ENCODE data around the gene RPRD1A.

RPRD1A gene

GRCh38 chr18:36067055-36067957 lies at the start of gene RPRD1A:
Gene RPRD1A, minus strand, starts transcription at chr18:36067559. Its CDS starts 155 bp downstream, at chr18:36067404.
- no peak for TF ChIP-seq GATA2 (IDR thresholded peaks at IDR 0.05; ENCODE audit: low read depth, low read length)
- no peak for TF ChIP-seq GATA3 (IDR thresholded peaks at IDR 0.05; ENCODE audit: low read depth, low read length)

GRCh38 chr18:36114738-36115137 lies 47.4 kb upstream of the RPRD1A start:
- TF ChIP-seq GATA2 (IDR thresholded peaks at IDR 0.05; ENCODE audit: low read depth, low read length) (no peak), GATA3 (IDR thresholded peaks at IDR 0.05; ENCODE audit: low read depth, low read length) (no peak)

GRCh38 chr18:36114251-36114650 lies 46.9 kb upstream of the RPRD1A start:
- TF ChIP-seq GATA2 (IDR thresholded peaks at IDR 0.05; ENCODE audit: low read depth, low read length) (no peak), GATA3 (IDR thresholded peaks at IDR 0.05; ENCODE audit: low read depth, low read length) (no peak)

- no peak for TF ChIP-seq GATA3 (IDR thresholded peaks at IDR 0.05; ENCODE audit: low read depth, low read length)
- no peak for TF ChIP-seq GATA2 (IDR thresholded peaks at IDR 0.05; ENCODE audit: low read depth, low read length)
These were observed 44.9 kb upstream of the RPRD1A start for GRCh38 chr18:36112302-36112701.

GRCh38 chr18:36109737-36110136 lies 42.4 kb upstream of the RPRD1A start:
- TF ChIP-seq GATA2 (IDR thresholded peaks at IDR 0.05; ENCODE audit: low read depth, low read length), result no peak
- TF ChIP-seq GATA3 (IDR thresholded peaks at IDR 0.05; ENCODE audit: low read depth, low read length), result no peak

GRCh38 chr18:36108601-36109000 lies 41.2 kb upstream of the RPRD1A start:
- TF ChIP-seq GATA3 (IDR thresholded peaks at IDR 0.05; ENCODE audit: low read depth, low read length), result no peak
- no peak for TF ChIP-seq GATA2 (IDR thresholded peaks at IDR 0.05; ENCODE audit: low read depth, low read length)

- TF ChIP-seq GATA2 (IDR thresholded peaks at IDR 0.05; ENCODE audit: low read depth, low read length) (no peak), GATA3 (IDR thresholded peaks at IDR 0.05; ENCODE audit: low read depth, low read length) (no peak)
These were observed 40.8 kb upstream of the RPRD1A start for GRCh38 chr18:36108196-36108595.

GRCh38 chr18:36107477-36107876 lies 40.1 kb upstream of the RPRD1A start:
- TF ChIP-seq GATA3 (IDR thresholded peaks at IDR 0.05; ENCODE audit: low read depth, low read length), result no peak
- TF ChIP-seq GATA2 (IDR thresholded peaks at IDR 0.05; ENCODE audit: low read depth, low read length), result no peak

GRCh38 chr18:36104749-36105148 lies 37.4 kb upstream of the RPRD1A start:
- TF ChIP-seq GATA2 (IDR thresholded peaks at IDR 0.05; ENCODE audit: low read depth, low read length) (no peak), GATA3 (IDR thresholded peaks at IDR 0.05; ENCODE audit: low read depth, low read length) (no peak)

GRCh38 chr18:36101943-36102342 lies 34.6 kb upstream of the RPRD1A start:
- TF ChIP-seq GATA3 (IDR thresholded peaks at IDR 0.05; ENCODE audit: low read depth, low read length), result no peak
- no peak for TF ChIP-seq GATA2 (IDR thresholded peaks at IDR 0.05; ENCODE audit: low read depth, low read length)

- TF ChIP-seq GATA3 (IDR thresholded peaks at IDR 0.05; ENCODE audit: low read depth, low read length) (peak; percentile 94), GATA2 (IDR thresholded peaks at IDR 0.05; ENCODE audit: low read depth, low read length) (peak; percentile 89)
These were observed 32.0 kb upstream of the RPRD1A start for GRCh38 chr18:36099311-36099710.

GRCh38 chr18:36096955-36097354 lies 29.6 kb upstream of the RPRD1A start:
- TF ChIP-seq GATA2 (IDR thresholded peaks at IDR 0.05; ENCODE audit: low read depth, low read length) (no peak), GATA3 (IDR thresholded peaks at IDR 0.05; ENCODE audit: low read depth, low read length) (no peak)

- TF ChIP-seq GATA2 (IDR thresholded peaks at IDR 0.05; ENCODE audit: low read depth, low read length) (no peak), GATA3 (IDR thresholded peaks at IDR 0.05; ENCODE audit: low read depth, low read length) (no peak)
These were observed 28.7 kb upstream of the RPRD1A start for GRCh38 chr18:36095936-36096519.

GRCh38 chr18:36094431-36094830 lies 27.1 kb upstream of the RPRD1A start:
- TF ChIP-seq GATA2 (IDR thresholded peaks at IDR 0.05; ENCODE audit: low read depth, low read length) (no peak), GATA3 (IDR thresholded peaks at IDR 0.05; ENCODE audit: low read depth, low read length) (no peak)

GRCh38 chr18:36089001-36089400 lies 21.6 kb upstream of the RPRD1A start:
- TF ChIP-seq GATA3 (IDR thresholded peaks at IDR 0.05; ENCODE audit: low read depth, low read length) (no peak), GATA2 (IDR thresholded peaks at IDR 0.05; ENCODE audit: low read depth, low read length) (no peak)

All from SH-SY5Y (cell line).